GM06990 (cell line): ENCODE measurements around the gene PUS10.
A peak's percentile ranks its signal among the peaks of the same experiment; 100 is the strongest.

ENCODE experiments used
- DNase-seq: peaks from one replicate; pipeline ENCODE4 v3.0.0-alpha.2; 2011; ENCODE audit not compliant: insufficient read length; ENCODE audit errors: extremely low read depth
- H3K27me3 ChIP-seq: replicated peaks from 2 replicates; pipeline ENCODE4 v1.6.0; 2011; ENCODE audit warnings: low read length; ENCODE audit not compliant: control insufficient read depth, insufficient read depth
- H3K36me3 ChIP-seq: 2 replicates; pipeline ENCODE4 v1.5.1; 2011; ENCODE audit warnings: low read length; ENCODE audit not compliant: control insufficient read depth, insufficient read depth
- H3K4me3 ChIP-seq: replicated peaks from 2 replicates; pipeline ENCODE4 v1.5.1; 2011; ENCODE audit warnings: low read depth, mild to moderate bottlenecking, control low read depth, low read length
- TF ChIP-seq, protein P1 (sequence below): IDR thresholded peaks from 2 replicates; pipeline ENCODE4 v1.5.1; 2011; ENCODE audit warnings: low read length, control low read depth, mild to moderate bottlenecking, inconsistent platforms; ENCODE audit not compliant: insufficient read depth, poor library complexity, severe bottlenecking

PUS10 gene

GRCh38 chr2:60979231-60979630 lies 38.8 kb downstream of the PUS10 start:
- peaks cover 1% of the 10 kb centered on the region; the same call in 1 of the 2 replicates for H3K36me3 ChIP-seq
- no peak for DNase-seq
- TF ChIP-seq, protein P1, sequence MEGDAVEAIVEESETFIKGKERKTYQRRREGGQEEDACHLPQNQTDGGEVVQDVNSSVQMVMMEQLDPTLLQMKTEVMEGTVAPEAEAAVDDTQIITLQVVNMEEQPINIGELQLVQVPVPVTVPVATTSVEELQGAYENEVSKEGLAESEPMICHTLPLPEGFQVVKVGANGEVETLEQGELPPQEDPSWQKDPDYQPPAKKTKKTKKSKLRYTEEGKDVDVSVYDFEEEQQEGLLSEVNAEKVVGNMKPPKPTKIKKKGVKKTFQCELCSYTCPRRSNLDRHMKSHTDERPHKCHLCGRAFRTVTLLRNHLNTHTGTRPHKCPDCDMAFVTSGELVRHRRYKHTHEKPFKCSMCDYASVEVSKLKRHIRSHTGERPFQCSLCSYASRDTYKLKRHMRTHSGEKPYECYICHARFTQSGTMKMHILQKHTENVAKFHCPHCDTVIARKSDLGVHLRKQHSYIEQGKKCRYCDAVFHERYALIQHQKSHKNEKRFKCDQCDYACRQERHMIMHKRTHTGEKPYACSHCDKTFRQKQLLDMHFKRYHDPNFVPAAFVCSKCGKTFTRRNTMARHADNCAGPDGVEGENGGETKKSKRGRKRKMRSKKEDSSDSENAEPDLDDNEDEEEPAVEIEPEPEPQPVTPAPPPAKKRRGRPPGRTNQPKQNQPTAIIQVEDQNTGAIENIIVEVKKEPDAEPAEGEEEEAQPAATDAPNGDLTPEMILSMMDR, result no peak
- no peak overlapping the region for H3K4me3 ChIP-seq
- H3K27me3 ChIP-seq, result no peaks in the 10 kb centered on the region

DNA sequence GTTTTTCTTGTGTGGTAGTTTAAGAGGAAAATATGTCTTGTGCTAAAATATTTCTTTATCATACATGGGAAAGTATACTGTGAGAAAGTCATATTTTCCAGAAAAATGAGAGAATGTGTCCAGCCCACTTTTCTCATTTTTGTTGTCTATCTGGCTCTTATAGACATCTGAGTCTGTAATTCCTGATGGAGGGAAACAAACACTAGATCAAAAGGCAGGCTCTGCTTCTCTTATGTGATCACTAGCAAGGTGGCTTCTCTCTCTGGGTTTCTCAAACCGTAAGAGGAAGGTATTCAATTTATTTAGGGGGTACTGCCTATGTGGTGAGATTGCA lies 40.5 kb downstream of the PUS10 start:
- H3K4me3 ChIP-seq, result no peak overlapping the region
- peaks cover 1% of the 10 kb centered on the region; the same call in 1 of the 2 replicates for H3K36me3 ChIP-seq
- TF ChIP-seq, protein P1, result no peak

GRCh38 chr2:60976875-60977561 lies 41.0 kb downstream of the PUS10 start:
- DNase-seq, result peak; percentile 37
- no peaks in the 10 kb centered on the region for H3K27me3 ChIP-seq
- TF ChIP-seq, protein P1, result no peak
- peaks cover 1% of the 10 kb centered on the region; the same call in 1 of the 2 replicates for H3K36me3 ChIP-seq
- H3K4me3 ChIP-seq, result no peak overlapping the region

More for the DNA sequence above, 40.5 kb downstream of the PUS10 start:
- DNase-seq, result no peak
- H3K27me3 ChIP-seq, result no peaks in the 10 kb centered on the region

- DNase-seq, result no peak
These were observed 41.7 kb downstream of the PUS10 start for GRCh38 chr2:60976256-60976850.

GRCh38 chr2:60974652-60975051 lies 43.4 kb downstream of the PUS10 start:
- DNase-seq, result no peak
- H3K27me3 ChIP-seq, result no peaks in the 10 kb centered on the region
- H3K36me3 ChIP-seq, result peaks cover 1% of the 10 kb centered on the region; the same call in 1 of the 2 replicates
- TF ChIP-seq, protein P1, result no peak
- H3K4me3 ChIP-seq, result no peak overlapping the region

More at GRCh38 chr2:60976256-60976850, 41.7 kb downstream of the PUS10 start:
- Histone ChIP-seq H3K27me3 (no peaks in the 10 kb centered on the region), H3K4me3 (no peak overlapping the region), H3K36me3 (peaks cover 1% of the 10 kb centered on the region; the same call in 1 of the 2 replicates)
- TF ChIP-seq, protein P1, result no peak
